RKO (cell line): Measurements from ENCODE around the gene CASKIN1.

Experiments used
- DNase-seq: peaks from one replicate; pipeline ENCODE4 v3.0.0-alpha.2; 2016; ENCODE audit warnings: low spot score

The CASKIN1 gene

DNA sequence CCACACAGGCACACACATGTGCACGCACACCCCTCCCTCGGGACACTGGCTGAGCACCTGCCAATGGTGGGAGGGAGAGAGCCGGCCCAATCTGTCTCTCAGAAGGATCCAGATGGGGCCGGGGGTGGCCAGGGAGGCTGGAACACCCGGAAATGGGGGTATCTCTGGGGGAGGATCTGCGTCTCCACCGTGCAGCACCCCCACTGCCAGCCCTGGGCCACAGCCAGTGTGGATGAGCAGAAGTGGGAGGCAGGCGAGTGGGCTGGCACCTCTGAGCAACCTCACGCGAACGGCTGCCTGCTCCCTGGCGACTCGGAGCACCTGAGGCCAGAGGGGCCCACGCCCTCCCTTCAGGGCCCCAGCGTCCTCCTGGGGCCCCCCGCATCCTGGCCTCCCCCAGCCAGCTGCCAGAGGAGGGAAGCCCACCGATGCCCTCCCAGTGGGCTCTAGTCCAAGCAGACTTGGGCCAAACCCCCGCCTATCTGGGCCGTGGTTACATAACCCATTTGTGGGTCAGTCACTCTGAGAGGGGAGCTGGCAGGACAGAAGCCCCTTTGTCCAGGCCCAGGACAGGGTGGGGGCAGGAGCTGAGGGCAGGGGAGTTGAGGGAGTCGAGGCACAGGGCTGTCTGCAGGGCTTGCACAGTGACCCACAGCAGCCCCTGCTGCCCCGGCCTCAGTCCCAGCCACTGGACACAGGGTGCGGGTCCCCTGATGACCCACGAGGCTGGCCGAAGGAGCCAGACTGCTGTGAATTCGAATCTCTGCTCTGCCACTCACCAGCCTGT lies 5.6 kb downstream of the CASKIN1 start:
- no peak for DNase-seq

DNA sequence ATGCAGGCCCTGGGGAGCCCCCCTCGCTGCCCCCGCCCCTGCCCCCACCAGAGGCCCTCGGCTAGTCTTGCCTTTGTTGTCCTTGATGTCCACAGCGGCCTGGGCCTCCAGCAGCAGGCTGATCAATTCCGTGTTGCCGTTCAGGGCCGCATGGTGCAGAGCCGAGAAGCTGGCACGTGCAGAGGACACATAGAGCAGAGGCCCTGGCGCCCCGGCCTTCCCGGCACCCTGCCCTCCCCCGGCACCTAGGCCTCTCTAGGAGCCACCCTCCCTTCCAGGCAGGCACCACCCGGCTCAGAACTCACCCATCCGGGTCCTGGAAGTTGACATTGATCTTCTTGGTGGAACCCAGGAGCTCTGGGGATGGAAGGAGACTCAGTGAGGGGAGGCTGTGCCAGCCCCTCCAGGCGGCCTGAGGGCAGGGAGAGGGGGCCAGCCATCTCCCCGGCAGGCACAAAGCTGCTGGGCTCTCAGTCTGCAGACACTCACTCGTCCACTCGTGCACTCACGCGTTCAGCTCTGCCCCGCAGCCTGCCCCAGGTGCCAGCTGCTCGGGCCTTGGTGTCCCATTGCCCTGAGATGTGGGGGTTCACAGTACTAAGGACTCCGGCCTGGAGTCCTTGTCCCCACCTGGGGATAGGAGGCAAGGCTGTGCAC lies 6.3 kb downstream of the CASKIN1 start:
- DNase-seq: no peak

DNA sequence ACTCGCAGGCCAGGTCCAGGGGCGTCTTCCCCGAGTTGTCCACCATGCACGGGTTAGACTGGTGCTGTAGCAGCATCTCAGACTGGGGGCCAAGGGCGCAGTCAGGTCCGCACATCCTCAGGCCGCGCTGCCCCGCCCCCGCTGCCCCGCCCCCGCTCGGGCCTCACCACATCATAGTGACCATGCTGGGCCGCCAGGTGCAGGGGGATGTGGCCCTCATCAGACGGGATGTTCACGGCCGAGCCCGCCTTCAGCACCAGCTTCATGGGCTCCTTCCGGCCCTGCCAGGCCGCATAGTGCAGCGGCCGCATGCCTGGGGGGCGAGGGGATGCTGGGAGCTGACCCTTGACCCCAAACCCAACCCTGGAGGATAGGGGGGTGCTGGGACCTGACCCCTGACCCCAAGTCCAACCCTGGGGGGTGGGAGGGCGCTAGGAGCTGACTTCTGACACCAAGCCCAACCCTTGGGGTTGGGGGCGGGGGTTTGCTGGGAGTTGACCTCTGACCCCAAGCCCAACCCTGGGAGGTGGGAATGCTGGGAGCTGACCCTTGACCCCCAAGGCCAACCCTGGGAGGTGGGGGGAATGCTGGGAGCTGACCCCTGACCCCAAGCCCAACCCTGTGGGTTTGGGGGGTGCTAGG lies 7.0 kb downstream of the CASKIN1 start:
- DNase-seq: no peak

DNA sequence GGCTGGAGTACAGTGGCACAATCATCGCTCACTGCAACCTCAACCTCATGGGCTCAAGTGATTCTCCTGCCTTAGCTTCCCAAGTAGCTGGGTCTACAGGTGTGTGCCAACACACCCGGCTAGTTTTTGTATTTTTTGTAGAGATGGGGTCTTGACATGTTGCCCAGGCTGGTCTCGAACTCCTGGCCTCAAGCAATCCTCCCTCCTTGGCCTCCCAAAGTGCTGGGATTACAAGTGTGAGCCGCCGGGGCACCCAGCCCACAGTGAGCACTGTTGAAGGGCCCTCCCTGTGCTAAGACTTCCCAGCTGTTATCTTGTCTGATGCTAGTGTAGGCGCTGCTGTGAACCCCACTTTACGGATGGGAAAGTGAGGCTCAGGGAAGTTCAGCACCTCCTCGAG lies 8.0 kb downstream of the CASKIN1 start:
- DNase-seq: no peak

DNA sequence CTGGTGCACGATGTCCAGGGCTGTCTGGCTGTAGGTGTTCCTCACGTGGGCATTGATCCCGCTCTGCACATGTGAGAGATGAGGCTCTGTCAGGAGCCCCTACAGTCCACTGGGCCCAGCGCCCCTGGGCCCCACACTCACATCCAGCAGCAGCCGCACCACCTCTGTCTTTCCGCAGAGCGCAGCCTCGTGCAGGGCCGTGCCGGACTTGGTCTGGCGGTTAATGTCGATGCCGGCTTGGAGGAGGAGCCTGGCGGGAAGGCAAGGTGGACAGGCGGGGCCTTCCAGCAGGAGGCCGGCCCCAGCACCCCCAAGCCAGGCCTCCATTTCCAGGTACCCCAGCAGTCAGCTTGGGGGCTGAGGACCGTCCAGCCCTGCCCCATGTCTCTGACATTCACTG lies 9.2 kb downstream of the CASKIN1 start:
- no peak for DNase-seq

DNA sequence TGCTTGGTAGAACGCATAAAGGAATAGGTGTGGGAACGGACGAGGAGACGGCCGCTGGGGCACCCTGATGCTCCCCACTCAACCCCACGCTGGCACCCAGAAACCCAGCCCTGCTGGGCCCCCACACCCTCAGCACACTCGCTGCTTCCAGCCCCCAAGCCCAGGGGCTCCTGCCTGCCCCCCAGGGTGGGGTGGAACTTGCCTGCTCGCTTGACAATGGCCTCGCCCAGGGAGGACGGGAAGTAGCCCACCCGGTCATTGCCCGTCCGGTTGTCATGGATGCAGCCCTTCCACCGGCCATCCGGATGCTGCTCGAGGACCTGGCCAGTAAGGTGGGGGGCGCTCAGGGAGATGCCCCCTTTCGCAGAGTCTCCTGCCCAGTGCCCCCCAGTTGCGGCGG lies 9.9 kb downstream of the CASKIN1 start:
- DNase-seq: no peak

DNA sequence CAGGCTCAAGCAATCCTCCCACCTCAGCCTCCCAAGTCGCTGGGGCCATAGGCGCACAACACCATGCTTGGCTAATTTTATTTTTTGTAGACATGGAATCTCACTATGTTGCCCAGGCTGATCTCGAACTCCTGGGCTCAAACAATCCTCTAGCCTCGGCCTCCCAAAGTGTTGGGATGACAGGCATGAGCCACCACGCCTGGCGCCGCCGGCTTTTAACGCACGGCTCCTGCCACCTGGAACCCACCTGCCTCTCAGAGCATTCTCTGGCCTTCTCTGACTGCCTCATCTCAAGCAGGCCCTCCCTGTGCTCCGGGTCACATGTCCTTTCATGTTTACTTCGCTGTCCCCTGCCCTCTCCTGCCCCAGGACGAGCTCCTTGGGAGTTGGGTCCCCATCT lies 10.3 kb downstream of the CASKIN1 start:
- no peak for DNase-seq

DNA sequence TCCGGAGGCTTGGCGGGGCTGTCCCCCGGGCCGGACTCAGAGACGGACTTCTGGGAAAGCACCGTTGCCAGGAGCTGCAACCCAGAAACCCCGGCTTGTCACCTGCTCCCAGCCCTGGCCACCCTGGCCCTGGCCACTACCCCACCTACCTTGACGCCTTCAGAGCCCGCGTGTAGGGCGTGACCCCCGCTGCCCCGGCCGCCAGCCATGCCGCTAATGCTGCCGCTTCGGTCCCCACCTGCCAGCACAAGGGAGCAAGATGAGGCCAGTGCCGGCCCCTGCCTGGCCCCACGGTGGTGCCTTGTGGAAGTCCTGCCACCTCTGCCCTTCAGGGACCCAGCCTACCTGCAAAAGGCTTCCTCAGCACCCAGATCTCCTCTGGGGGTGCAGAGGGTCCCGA lies 11.4 kb downstream of the CASKIN1 start:
- no peak for DNase-seq

DNA sequence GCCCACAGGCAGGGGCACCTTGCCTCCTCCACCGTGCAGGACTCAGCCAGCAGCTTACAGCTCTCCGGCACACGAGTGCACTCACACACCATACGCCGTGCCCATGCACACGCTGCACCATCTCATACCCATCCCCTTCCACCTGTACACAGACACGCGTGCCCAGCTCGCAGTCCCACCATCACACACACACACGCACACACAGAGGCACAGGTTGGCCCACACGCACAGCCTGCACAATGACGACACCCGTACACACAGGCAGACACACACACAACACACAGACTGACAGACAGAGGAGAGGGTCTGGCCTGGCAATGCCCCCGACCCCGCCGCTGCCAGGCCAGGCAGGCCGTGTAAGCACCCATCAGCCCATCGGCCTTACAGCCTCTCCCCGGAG lies 12.1 kb downstream of the CASKIN1 start:
- DNase-seq: no peak

DNA sequence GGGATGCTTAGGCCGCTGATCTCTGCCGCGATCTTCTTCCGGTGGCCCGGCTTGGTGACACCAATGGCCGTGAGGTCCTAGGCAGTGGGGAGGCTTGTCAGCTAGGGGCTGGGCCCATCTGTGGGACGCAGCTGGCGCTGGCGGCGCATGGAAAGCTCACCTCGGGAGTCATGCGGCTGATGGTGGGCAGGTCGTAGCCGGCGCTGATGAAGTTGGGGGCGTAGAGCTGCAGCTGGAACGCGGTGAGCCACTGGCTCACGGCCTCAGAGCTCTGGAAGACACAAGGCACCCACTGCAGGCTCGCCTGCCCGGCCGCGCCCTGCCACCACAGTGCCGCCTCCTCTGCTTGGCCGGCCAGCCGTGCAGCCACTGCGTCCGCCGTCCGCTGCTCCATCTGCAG lies 12.7 kb downstream of the CASKIN1 start:
- no peak for DNase-seq

DNA sequence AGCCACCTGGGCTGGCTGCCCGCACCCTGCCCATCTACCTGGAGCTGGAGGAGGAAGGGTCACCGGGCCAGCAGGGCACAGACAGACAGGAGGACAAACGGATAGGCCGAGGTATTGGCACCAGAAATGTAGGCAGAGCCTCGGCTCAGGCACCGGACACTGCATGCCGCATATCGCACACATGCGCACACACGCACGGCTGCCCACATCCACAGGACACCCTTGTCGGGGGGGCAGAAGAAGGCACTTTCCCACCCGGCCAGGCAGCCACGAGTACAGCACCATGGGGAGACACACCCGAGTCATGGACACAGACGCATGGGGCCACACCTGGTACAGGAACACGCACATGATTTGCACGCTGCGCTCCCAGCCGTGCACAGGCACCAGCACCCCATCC lies 14.5 kb downstream of the CASKIN1 start:
- DNase-seq: no peak

DNA sequence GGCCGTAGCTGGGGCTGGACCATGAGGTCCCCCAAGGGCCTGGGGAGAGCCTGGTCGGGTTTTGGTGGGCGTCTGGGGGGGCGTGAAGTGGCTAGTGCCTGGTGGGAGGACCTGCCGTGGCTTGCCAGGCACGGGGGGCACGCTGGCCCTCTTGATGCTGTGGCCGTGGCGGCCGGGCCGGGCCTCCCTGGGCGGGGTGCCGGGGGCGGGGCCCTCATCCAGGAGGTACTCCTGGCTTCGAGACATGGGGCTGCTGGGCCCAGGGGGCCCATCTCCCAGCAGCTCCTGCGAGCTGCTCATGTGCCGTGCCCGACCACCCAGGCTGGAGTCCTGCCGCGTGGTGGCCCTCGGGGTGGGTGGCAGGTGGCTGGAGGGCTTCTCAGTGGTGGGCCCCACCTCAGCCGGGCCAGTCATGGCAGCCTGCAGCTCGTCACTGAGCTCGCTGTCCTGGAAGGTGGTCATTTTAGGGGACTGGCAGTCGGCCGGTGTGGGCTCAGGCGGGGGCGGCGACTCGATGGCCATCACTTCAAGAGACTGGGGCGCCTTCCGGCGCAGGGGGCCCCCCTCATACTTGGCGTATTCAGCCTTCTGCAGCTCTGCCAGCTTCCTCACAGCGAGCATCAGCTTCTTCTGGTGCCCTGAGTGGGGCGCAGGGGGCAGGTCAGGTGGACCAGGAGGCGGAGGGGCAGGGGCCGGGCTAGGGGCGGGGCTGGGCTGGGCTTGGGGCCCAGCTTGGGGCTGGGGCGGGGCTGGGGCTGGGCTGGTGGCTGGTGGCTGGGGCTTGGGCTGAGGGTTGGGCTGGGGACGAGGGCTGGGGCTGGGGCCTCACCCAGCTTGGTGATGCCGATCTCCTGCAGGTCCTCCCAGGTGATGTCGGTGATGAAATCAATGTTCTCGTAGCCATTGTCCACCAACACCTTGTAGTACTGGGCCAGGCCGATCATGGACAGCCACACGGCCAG lies 15.2 kb downstream of the CASKIN1 start:
- no peak for DNase-seq

DNA sequence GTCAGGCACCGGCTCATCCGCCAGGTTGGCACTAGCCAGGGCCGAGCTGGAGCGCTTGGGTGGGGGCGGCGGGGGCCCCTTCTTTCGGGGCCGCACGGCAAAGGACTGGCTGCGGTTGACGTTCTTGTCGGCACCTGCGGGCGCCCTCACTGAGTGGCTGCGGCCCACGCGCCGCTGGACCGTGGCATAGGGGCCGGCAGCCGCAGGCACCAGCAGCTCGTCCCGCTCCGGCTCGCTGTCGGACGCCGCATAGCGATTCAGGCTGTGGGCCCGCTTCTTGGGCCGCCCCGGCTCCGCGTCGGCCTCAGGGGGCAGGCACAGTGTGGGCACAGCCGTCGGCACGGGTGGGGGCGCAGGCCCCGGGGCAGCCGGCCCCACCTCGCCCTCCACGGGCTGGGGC lies 15.9 kb downstream of the CASKIN1 start:
- no peak for DNase-seq

DNA sequence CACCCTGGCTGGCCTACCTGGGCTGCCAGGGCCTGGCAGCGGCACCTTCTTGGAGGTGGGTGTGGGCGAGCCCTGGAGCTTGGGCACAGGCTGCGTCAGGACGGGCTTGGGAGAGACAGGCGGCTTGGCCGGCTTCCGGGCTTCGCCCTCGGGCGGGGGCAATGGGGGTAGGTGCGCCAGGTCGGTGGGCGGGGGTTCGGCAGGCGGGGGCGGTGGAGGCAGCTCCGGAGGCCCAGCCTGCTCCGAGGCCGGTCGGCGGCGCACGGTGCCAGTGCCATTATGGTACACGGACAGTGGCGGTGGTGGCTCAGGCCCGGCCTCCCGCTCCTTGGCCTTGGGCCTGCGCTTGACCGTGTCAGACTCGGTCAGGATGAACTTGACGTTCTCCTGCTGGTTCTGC lies 16.8 kb downstream of the CASKIN1 start:
- no peak for DNase-seq

DNA sequence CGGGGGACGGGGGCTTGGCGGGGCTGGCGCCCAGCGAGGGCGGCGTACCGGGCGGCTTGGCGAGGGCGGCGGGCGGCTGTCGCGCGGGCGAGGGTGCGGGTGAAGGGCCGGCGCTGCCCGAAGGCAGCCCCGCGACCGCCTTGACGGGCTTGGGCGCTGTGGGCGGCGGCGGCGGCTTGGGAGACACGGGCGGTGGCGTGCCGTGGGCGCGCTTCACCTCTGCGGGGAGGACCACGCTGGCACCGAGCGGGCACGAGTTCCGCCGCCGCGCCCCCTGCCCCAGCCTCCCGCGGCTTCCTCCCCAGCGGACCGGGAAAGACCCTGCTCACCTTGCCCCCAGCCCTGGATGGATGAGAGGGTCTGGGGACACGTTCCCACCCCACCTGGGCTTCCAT lies 17.3 kb downstream of the CASKIN1 start:
- no peak for DNase-seq

DNA sequence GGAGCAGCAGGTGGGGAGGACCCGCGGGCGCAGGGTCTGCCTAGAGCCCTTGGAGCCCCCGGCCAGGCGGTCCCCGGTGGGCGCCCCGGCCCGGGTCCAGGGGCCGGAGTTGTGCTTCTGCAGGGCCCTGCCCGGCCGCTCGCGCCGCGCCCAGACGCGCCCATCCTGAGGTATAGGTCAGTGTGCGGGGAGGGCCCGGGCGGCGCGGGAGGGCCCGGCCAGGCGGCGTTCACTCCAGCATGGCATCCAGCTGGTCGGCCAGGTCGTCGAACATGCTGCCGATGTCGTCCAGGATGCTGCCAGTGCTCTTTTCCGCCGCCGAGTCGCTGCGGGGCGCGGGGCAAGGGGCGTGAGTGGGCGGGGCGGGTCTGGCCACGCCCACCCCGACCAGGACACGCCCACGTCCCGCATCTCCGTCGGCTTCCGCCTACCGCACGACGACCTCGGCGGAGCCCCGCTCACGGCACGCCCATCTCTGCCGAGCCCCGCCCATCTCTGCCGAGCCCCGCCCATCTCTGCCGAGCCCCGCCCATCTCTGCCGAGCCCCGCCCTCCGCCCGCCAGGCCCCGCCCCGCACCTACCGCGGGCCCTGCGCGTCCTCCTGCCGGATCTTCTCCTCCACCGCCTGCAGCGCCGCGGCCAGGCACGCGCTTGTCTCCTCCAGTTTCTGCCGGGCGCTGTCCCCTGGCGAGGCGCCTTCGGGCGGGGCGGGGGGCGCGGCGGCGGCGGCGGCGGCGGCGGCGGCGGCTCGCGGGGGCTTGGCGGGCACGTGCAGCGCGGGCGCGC lies 17.9 kb downstream of the CASKIN1 start:
- no peak for DNase-seq

DNA sequence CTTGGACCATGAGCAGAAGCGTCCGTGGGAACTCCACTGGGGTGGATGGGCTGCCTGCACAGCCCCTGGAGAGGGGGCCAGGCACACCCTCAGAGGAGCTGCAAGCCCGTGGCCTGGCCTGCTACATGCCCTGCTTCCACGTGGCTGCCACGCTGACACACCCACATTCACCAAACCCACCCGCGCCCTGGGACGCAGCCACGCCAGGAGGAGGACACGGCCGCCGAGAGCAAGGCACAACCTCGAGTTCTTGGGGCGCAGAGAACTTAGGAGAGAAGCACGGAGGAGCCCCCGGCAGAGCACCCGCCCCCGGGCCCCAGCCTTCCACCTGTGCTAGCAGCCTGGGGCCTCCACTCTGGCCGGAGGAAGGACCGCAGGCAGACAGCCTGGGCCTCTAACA lies 18.8 kb downstream of the CASKIN1 start:
- no peak for DNase-seq

DNA sequence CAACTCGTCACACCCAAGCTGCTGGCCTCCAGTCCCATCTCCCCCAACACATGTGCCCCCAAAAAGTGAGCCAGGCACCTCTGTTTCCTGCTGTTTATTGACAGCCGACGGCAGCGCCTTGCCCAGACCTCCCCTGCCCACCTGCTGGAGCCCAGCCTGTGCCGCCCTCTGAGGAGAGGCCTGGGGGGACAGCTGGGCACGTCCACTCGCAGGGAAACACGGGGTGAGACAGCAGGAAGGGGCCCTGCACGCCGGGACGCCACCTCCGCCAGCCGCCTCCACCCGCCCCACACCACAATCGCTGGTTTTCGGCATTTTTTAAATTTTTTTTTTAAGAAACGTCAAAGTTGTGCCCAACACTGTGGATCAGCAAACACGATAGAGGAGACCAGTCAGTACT lies 19.3 kb downstream of the CASKIN1 start:
- DNase-seq: no peak

DNA sequence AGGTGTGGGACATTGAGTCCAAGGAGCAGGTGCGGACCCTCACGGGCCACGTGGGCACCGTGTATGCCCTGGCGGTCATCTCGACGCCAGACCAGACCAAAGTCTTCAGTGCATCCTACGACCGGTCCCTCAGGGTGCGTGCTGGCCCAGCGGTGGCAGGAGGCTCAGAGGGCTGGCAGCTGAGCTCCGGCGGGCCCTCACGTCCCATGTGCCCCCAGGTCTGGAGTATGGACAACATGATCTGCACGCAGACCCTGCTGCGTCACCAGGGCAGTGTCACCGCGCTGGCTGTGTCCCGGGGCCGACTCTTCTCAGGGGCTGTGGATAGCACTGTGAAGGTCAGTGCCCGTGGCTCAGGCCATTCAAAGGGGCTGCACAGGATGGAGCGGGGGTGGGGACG lies 20.4 kb downstream of the CASKIN1 start:
- no peak for DNase-seq

DNA sequence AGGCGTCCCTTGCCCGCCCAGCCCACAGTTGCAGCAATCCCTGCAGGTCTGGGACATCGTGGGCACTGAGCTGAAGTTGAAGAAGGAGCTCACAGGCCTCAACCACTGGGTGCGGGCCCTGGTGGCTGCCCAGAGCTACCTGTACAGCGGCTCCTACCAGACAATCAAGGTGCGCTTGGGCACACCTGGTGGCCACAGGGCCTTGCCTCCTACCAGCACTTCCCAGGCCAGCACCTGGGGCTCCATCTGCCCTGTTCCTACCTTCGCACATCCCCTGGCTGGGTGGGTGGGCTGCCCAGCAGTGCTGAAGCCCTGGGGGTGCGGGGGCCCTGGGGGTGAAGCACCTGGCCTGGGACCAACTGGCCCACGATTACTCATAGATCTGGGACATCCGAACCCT lies 21.0 kb downstream of the CASKIN1 start:
- no peak for DNase-seq

DNA sequence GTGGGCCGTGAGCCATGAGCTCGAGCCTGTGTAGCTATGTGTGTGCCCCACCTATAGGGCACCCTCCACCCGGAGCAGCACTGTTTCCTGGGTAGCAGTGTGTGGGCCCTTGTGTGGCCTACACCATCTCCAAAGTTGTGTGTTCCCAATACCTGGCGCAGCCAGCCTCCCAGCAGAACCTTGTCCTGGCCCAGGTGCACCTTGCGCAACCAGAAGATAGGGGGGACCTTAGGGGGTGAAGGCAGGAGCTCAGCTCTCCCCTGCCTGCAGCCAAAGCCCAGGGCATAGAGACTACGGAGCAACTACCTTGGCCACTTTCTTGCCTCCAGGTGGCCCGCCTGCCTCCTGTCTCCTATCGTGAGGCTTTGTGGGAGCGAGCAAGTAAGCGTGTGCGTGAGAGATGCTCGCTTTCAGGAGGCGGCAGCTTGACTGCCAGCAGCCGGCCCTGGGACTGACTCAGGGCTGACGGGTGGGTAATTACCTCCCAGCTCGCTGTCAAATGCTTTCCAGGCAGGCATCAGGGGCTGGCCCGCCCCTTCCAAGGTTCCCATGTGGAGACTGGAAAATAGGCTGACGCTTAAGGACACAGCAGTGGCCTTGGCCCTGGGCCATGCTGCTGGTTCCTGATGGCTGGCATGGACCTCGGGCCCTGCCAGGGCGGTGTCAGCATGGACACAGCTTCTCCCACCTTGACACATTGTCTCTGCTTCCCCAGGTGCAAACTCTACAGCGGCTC lies 21.8 kb downstream of the CASKIN1 start:
- no peak for DNase-seq
